HG02798 (cell line): Measurements from ENCODE around the gene GCK.

Source experiments
- ATAC-seq: cut with Tn5 transposase; IDR thresholded peaks from one replicate; pipeline ENCODE4 v1.9.1; 2021; ENCODE audit warnings: mild to moderate bottlenecking; ENCODE audit not compliant: unreplicated experiment, poor library complexity

GCK gene

DNA sequence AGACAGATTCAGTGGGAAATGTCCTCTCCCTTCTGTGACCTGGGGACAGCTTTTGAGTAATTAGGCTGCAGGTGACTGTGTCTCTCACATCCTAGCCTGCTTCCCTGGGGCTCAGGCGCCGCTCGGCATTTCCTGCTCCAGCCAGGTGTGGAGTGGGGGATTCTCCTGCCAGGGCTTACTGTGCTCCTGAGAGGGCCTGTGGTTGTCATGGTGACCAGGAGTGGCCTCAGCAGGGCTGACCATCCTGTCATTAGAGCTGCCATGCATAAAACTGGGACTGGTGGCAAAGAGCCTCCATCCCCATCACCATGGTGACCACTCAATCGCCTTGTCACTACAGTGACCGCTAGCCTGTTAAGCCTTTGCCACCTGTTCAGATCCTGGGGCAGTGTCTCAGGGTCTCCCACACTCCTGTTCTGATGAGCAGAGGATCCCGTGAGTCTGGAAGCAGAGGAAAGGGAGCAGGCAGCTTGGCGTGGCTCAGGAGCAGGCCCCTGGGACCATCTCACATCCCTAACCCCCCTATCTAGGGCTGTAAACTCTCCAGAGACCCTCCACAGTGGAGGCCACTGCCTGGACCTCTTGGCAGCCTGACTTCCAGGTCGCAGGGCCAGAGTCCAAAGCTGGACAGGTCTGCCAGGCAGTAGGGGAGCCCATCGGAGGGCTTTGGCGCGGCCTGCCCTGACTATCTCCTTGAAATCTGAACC, at the start of gene GCK:
Gene GCK (minus strand): TSS at position 154 of the 707 bp plus-strand sequence. CDS start 486 bp downstream, outside the sequence.
- ATAC-seq, result no peak

DNA sequence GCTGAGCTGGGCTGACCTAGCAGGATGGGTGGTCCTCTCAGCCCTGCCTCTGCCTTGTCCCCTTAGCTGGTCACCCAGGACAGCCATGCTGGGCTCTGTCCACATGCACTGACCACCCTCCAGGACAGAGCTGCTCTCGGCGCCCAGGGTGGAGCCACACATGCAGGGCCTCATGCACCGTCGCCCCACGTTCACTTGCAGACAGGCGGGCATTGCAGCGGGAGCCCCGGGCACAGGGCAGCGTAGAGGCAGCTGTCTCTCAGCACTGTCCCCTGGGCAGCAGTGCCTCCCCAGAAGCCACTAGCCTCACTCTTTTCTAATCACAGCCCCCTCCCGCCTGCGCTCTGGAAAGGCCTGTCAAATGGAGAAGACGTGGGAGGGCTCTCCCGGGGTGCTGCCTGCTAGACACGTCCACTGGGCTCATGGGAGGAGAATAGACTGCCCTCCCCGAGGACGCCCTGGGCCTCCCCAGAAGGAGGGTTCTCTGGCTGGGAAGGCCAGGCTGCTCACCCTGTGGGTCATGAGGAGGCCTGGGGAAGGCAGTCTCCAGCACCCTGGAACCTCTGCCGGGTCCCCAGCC, 49.0 kb upstream of the GCK start:
- ATAC-seq, result no peak

DNA sequence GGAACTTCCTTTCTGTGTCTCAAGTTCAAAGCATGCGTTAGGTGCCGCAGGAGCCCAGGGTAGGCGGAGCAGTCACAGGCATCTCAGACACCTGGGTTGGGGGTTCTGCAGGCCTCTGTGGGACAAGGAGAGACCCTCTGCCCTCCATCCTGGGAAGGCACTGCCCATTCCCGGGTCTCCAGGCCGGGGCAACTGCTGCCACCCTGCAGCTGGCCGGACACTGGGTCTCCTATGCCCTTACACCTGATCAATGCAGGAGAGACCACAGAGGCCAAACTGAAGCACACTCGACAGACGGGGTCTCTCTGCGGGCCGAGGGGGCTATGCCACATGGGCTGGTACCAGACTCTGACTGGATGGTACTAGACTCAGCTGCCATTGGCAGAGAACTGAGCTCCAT, 48.5 kb upstream of the GCK start:
- no peak for ATAC-seq

DNA sequence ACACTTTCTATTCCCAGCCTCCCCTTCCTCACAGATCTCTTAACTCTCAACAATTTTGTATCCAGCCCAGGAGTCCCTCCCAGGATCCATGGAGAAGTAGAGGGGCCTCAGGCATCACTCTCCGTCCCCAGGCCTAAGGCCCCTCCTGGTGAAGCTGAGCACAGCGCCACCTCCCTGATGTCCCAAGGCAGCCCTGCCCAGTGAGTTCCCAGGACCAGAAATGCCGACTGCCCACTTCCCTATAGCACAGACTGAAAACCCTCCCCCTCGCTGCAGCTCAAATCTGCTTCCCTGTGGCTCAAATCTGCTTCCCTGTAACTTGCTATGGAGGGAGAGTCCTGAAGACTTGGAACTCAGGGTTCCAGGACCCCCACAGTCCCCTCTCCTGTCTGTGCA, 47.1 kb upstream of the GCK start:
- ATAC-seq, result no peak

DNA sequence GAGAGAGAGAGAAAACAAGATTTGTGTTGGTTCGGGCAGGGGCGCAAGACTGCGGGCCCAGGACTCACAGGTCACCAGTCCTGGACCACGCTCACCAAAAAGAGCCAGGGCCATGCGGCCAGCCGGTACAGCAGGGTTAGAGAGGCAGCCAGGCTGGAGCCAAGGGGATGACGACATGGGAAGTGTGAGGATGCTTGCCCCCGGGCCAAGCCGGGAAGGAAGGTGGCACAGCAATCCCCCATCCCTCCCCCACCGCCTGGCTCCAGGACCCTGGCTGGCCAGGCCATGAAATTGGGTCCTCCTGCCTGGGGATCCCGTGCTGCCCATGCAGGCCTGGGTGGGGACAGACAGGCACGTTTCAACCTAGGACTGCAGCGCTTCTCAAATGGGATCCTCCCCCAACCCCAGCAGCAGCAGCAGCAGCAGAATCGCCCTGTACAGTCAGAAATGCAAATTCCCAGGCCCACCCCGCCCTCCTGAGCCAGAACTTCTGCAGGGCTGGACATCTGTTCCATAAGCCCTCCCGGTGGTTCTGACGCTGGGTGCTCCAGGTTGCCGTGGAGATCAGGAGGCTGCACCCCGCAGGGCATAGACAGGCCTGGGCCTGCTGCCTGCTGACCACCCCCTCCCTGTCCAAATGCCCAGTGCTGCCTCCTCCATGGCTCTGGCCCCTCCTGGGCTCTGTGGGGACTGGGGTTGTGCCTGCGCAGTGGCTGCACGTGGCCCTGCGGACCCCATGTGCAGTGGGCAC, 46.5 kb upstream of the GCK start:
- ATAC-seq, result no peak

DNA sequence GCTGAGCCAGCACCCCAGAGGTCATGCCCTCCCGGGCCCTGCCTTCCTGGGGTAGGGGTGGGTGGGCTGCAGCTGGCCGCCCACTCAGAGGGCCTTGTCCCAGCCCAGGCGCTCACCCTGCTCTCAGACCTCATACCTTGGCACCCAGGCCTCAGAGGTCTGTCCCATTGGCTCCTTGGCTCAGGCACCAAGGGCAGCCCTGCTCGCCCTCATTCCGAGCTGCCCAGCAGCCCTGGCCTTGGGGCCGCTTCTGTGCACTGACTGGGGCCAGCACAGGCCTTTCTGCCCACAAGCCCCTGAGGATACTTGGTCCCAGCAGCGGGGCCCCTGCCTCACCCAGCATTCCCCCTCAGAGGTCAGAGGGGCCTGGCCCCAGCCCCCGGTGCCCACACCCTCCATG, 45.8 kb upstream of the GCK start:
- no peak for ATAC-seq

DNA sequence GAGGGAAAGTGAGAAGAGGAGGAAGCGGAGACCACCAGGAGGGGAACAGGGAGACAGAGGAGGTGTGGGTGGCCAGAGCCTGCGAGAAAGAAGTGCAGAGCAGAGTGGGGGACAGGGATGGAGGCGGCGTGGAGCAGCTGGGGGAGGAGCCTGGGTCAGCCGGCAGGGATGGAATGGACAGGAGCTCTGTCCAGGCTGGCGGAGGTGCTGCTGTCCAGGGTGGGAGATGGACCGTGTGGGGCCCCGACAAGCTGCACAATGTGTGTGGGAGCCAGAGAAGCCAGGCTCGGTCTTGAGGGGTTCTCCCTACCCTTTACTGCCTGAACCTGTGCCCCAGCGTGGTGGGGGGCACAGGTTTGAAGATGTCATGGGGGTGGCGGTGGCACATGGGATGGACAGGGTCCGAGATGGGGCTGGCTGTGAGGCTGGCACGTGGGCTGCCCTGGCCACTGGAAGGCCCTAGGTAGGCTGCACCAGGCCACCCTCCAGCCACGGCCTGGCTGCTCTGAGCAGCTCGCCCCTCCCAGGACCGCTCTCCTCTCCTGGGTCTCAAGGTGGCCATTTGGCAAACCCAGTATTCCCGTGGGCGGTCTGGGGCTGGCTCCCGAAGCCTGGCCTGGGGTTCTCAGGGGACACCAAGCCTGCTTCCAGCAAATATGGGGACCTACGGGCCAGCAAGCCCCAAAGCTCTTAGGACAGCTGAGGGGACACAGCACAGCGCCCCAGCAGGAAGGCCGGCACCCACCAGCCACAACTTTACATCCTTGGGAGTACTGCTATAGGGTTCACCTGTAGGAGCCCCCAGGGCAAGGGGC, 43.9 kb upstream of the GCK start:
- no peak for ATAC-seq

DNA sequence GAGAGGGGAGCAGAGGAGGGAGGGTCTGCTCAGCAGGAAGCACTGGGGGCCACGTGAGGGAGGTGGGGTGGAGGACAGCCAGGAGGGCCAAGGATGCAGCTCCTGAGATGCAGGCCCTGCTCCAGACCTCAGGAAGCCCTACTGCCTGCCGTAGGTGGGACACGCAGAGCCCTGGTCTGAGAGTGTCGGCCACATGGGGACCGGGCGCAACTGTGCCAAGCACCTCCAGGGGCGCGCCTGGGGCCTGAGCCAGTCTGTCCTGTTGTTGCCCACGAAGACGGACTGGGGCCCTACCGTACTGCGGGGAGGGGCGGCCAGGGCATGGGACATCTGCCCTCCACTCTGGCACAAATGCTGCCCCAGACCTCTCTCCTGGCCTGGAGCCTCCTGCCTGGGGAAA, 43.2 kb upstream of the GCK start:
- no peak for ATAC-seq

DNA sequence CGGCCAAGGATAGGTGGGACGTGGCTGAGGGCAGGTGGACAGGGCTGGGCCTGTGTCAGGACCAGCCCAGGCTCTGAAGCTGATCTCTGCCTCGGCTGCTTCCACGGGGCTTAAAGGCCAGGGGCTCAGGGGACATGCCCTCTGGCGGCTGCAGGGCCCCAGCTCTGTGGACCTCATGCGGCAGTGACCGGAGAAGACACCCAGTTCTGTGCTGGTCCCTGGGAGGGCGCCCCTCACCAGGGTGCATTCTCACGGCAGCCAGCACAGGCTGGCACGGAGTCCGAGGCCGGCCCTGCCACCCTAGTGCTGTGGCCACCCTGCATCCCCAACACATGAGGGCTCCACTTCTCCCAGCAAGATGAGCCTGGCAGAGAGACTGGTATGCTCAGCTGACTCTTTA, 41.8 kb upstream of the GCK start:
- no peak for ATAC-seq

DNA sequence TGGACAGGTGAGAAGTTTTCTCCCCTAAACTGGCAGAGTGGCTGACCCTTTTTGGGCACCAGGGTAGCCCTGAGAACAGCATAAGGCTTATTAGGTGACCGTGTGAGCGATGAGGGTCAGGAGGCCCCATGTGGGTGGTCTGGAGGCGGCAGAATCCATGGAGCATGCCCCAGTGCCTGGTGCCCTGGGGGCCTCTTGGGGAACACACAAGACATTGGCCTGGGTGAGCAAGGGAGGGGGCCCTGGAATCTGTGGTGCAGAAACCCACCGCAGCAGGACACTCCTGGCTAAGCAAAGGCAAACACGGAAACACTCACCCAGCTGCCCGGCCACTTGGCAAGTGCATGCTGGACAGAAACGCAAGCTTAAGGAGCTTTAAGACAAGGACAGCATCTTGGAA, 41.0 kb upstream of the GCK start:
- ATAC-seq, result no peak

DNA sequence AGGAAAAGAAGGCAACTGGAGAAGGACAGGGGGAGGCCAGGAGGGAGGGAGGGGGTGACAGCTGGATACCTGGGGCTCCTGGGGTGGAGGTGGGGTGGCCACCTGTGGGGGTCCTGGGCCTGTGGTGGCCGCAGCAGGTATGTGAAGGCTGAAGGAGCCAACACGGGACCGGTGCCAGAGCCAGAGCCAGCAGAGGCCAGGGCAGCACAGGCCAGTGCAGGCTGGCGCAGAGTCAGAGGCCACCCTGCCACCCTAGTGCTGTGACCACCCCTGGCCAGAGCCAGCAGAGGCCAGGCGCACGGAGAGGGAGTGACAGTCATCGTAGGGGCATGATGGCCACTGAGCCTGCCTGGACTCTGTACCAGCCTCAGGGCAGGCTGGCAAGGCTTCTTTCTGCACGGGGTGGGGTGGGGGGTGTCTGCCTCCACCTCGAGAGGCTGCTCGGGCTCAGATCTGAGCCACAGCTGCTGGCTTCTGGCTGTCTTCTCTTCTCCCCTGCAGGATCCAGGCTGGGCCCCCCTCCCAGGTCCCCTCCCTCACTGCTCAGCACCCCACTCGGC, 40.4 kb upstream of the GCK start:
- ATAC-seq, result no peak

DNA sequence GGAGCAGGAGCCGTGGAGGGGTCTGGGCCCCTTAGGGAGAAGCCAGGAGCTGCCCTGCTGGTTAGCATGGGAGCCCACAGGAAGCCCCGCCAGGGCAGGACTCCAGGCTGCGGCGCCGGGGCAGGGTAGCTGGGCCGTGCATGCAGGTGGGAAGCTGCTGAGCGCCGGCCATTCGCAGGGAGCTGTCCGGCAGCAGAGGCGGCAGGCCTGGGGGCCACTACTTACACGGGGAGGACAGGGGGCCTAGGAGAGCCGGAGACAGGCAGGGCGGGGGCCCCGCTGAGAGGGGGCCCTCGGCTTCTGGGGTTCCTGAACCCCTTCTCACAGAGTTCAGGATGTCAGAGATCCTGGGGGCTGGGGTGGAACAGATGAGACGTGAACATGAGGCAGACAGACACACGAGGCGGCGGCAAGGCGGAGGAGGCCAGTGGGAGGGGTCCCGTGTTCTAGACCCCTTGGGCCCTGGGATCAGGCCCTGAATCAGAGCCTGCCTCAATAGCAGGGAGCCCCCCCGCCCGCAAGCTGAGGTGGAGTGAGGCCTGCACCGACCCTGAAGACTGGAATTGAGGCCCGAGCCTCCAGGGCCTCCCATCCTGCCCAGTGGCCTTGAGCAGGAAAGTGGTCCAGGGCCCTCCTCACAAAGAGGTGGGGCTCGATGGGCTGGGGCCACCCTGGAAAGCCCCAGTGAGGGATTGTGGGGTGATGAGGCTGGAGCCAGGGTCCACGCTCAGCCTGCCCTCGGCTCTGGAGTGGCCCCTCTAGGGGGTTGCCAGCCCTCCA, 39.5 kb upstream of the GCK start:
- ATAC-seq, result no peak

DNA sequence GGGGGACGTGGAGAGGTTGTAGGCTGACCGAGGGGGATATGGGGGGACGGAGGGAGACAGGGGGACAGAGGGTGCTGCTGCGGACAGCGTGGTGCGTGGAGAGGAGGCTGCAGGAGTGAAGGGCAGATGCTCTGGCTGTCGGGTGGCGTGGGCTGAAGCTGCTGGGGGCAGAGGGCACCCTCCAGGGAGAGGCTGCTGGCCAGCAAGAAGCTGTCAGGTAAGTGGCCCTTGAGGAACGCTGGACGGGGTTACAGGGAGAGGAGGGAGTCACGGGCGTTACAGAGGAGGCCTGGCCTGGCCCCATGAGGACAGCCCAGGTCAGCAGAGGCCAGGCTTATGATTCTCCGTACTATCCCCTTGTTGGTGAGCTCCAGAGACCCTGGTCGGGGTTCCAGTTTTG, 38.7 kb upstream of the GCK start:
- ATAC-seq, result no peak

DNA sequence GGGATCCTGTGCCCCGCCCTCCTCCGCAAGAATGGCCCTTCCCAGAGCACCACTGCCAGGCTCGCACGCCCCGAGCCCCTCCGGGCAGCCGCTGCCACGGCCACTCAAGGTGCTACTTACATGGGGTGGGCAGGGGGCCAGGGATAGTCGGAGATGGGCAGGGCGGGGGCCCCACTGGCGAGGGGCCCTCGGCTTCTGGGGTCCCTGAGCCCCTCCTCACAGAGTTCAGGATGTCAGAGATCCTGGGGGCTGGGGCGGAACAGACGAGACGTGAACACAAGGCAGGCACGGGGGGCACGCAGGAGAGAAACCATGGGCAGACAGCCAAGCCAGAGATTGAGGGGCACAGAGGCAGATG, 37.1 kb upstream of the GCK start:
- no peak for ATAC-seq

DNA sequence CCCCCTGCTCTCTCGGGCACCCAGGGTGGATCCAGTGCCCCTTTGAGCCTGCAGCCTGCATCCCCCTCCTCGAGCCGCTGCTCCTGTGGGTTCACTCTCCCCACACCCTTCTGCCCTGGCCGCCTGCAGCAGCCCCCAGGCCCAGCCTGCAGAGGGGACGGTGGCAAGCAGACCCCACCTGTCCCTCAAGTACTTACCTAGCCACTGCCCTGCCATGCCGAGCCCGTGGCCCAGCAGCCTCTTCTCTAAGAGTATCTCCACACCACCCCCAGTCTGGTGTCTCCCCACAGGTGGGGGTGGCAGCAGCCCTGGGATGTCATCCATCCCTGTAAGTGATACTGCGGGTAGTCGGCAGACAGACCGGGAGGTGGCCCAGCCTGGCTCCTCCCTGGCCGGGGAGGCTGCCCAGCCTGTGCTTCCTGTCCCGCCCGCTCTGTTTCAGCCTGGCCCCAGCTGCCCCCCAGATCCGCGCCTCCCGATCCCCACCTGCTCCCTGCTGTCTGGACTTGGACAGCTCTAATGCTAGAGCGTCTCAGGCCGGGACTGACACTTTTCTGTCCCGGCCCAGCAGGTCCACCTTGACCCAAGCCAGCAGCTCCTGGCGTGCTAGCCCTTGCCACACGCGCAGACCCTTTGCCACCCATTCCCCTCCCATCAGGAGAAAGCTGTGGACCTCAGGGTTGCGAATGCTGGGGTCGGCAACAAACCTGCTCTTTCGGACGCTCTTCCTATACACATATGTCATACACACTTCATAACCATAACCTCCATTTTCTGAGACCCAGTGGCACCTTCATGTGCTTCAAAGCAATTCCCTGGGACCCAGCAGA, 36.5 kb upstream of the GCK start:
- no peak for ATAC-seq

DNA sequence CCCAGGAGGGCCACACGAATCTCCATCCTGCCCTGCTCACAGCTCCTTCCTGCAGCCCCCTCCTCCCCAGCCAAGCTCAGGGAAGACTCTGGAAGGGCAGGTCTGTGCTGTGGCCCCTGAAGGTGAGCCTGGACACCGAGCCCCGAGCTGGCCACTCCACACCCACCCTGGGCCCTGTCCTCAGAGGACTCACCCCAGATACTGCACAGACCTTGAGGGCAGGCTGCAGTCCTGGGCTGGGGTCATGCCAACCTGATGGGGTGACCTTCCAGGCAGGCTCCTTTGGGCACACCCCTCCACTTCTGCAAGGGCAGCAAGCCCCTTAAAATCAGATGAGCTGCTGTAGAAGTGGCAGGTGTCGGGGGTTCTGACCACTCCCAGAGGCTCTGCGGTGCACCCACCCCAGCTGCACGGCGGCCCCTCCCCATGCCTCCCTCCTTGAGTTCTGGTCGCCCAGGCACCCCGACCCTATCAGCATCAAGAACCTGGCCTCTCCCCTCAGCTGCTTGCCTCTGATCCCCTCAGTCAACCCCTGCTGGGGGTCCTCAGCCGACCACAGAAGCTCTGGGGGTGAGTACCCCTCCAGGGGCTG, 35.8 kb upstream of the GCK start:
- ATAC-seq, result no peak

DNA sequence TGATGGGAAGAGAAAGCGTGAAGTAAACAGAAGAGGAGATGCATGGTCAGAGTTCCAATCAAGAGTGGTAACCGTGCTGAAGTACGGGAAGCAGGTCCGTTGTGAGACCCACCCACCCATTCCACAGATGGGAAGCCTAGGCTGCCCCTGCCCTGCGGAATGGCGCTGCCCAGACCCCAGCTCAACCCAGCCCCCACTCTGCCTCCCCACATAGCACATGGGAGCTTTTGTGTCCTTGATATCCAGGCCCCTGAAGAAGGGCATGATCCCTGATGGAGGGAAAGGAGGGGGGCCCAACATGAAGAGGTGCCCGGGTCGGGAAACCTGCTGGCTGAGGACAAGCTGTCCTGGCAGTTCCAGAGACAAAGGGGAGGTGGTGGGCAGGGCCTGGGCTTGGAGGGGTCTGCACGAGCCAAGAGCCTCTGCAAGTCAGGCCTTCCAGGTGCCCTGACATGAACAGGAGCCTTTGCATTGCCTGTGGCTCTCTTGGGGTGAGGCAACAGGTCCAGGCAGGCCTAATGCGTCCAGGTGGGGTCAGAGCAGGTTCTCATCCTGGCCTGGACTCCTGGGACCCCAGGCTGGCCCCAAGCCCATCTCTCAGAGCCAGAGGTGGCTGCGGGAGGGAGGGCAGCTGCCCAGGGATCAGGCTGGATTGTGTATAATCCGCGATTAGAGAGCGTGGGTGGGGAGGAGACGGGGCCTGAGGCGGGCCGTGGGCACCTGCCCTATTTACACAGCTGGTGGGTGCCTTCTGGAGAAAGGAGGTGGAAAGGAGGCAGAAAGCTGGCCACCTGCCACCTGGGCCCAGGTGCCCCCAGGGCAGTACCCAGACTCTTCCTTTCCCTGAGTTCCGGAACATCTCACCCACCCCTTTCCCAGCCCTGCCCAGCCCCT, 35.1 kb upstream of the GCK start:
- ATAC-seq, result no peak
